DMS53 treated with DMSO at 0.1 percent for 48 hours (cell line): ENCODE measurements around the gene CEP350.
"Not testable (repeated sequence)": the region's sequence is repeated elsewhere in the genome, so short reads cannot be mapped to it uniquely, and the experiment has no call there.

Source experiments
- DNase-seq: peaks from one replicate; lab custom pipeline; 2025; ENCODE audit not compliant: unreplicated experiment; lab: John Stamatoyannopoulos, UW

Gene CEP350

GRCh38 chr1:179978199-179979079 lies 23.8 kb downstream of the CEP350 start:
- DNase-seq = no peak

- no peak for DNase-seq
Measured at GRCh38 chr1:179984101-179984500, 29.5 kb downstream of the CEP350 start.

GRCh38 chr1:179984942-179985341 lies 30.3 kb downstream of the CEP350 start:
- DNase-seq = no peak

- DNase-seq = no peak
Measured at GRCh38 chr1:179990847-179991246, 36.2 kb downstream of the CEP350 start.

GRCh38 chr1:179995576-179995975 lies 41.0 kb downstream of the CEP350 start:
- DNase-seq = no peak

- no peak for DNase-seq
Measured at GRCh38 chr1:179996099-179996498, 41.5 kb downstream of the CEP350 start.

GRCh38 chr1:180000575-180000974 lies 46.0 kb downstream of the CEP350 start:
- DNase-seq = no peak

GRCh38 chr1:180002437-180002836 lies 47.8 kb downstream of the CEP350 start:
- DNase-seq = no peak

GRCh38 chr1:180003026-180003695 lies 48.6 kb downstream of the CEP350 start:
- no peak for DNase-seq

GRCh38 chr1:180006762-180007161 lies 52.2 kb downstream of the CEP350 start:
- DNase-seq = not testable (repeated sequence)

GRCh38 chr1:180020017-180020416 lies 65.4 kb downstream of the CEP350 start:
- no peak for DNase-seq

- DNase-seq = no peak
Measured at GRCh38 chr1:180026556-180026955, 71.9 kb downstream of the CEP350 start.

- DNase-seq = no peak
Measured at GRCh38 chr1:180027949-180028445, 73.4 kb downstream of the CEP350 start.

- DNase-seq = no peak
Measured at GRCh38 chr1:180028864-180029263, 74.3 kb downstream of the CEP350 start.

- no peak for DNase-seq
Measured at GRCh38 chr1:180029524-180030135, 75.0 kb downstream of the CEP350 start.

- no peak for DNase-seq
Measured at GRCh38 chr1:180031664-180032063, 77.1 kb downstream of the CEP350 start.

- no peak for DNase-seq
Measured at GRCh38 chr1:180033390-180033789, 78.8 kb downstream of the CEP350 start.

GRCh38 chr1:180040034-180040433 lies 85.4 kb downstream of the CEP350 start:
- DNase-seq = no peak

- DNase-seq = no peak
Measured at GRCh38 chr1:180041582-180041981, 87.0 kb downstream of the CEP350 start.

- DNase-seq = no peak
Measured at GRCh38 chr1:180042988-180043622, 88.5 kb downstream of the CEP350 start.

GRCh38 chr1:180043785-180044184 lies 89.2 kb downstream of the CEP350 start:
- DNase-seq = no peak
